AG08396 (cell line): ENCODE results near the gene SEC14L5.
"Not testable (repeated sequence)": the region's sequence is repeated elsewhere in the genome, so short reads cannot be mapped to it uniquely, and the experiment has no call there.

Experiments used
- DNase-seq: peaks from one replicate; pipeline ENCODE4 v3.0.0; 2012; ENCODE audit warnings: low spot score, mixed read lengths

SEC14L5 gene

DNA sequence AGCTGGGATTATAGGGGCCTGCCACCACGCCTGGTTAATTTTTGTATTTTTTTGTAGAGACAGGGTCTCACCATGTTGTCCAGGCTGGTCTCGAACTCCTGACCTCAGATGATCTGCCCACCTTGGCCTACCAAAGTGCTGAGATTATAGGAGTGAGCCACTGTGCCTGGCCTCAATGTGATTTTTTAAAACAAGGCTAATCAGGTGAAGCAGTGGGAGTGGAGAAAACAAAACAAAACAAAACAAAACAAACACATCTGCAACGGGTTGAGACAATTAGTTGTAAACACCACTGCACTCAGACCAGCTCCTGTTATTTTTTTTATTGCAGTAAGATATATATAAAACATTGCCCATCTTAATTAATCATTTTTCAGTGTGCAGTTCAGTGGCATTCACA, 6.5 kb upstream of the SEC14L5 start:
- not testable (repeated sequence) for DNase-seq

DNA sequence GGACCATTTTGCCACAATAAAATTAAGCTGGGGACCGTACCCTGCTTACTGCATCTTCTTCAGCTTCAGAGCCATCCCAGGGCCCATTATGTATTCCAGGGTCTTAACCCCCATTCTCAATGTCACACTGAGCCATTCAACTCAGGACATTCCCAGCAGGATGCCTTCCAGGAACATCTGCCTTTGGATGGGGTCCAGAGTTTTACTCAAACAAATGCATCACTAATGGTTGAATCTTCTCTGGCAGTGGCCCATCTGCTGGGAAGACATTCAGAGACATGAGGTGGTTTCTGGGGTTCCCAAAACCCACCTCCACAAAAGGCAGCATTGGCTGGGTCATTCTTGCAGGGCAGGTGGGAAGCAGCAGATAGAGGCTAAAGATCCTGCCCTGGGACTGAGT, 3.4 kb upstream of the SEC14L5 start:
- DNase-seq: no peak

DNA sequence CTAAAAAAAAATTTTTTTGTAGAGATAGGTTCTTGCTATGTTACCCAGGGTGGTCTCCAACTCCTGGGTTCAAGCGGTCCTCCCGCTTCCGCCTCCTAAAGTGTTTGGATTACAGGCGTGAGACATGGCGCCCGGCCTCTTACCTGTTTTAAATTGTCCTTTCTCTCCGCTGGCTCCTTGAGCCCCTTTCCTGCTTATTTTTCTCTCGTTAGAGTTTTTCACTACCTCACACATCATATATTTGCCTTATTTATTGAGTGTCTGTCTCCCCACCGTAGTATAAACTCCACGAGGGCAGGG, 760 bp upstream of the SEC14L5 start:
- DNase-seq: no peak

DNA sequence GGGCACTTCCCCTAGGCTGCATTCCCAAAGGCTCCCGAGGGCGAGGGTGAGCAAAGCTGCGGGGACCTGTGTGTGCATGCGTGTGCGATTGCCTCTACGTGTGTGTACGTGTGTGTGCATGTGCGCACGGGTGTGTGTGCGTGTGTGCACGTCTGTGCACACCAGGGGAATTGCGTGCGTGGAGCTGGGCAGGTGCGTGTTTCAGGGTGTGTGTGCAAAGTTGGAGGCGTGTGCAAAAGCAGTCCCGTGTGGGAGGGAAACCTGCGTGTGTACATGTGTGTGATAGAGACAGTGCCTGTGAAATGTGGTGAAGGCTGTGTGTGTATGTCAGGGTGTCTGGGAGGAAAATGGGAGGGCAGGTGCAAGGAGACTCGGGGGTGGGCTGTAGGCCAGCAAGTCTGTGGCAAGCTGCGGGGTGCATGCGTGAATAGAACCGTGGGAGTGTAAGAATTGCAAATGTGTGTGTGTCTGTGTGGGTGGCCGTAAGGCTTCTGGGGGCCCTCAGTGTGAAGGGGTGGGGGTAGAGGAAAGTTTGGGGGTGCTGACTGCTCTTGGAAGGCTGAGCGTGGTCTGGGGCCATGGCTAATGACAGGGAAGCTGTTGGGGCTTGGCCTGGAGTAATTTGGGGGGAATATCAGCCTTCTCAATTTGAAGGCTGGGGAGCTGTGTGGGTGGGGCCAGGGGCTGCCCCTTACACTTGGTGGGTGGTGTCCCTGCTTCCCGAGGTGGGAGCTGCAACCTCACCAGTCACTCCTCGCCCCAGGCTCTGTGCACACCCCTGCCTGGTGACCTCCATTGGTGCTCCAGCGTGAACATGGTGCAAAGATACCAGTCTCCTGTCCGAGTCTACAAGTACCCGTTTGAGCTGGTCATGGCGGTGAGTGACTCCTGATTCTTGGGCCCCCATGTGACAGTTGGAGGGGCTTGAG, 644 bp downstream of the SEC14L5 start:
- DNase-seq: no peak

DNA sequence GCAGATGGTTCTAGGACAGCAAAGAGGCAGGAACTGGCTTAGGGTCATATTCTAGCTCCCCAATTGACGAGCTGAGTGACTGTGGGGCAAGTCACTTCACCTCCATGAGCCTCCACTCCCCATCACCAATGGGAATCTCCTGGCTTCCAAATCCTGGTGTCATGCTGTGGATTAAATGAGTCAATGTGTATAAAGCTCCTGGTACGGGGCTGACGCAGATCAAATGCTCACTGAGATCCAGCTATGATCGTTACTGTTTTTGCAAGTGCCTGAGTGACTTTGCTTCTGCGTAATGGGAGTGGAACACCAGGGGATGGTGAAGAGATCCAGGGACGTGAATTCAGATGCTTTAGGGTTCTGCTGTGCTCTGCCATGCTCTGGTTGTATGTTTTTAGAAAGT, 2.4 kb downstream of the SEC14L5 start:
- DNase-seq: no peak

DNA sequence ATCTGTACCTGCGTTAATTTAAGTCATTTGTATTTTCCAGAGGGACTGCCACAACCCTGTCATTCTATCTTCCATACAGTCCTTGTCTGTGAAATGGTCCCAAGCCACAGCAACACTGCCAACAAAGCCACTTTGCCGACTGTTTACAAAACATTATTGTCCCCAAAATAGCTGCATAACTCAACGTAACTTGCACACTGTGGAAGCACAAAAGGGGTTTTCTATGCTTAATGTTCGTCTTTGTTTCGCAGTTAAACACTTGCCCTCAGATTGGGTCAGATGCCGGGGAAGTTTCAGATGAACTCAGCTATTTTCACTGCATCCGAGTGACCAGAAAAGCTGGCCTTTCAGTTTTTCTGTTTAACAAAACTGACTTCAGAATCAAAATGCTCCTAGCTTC, 4.6 kb downstream of the SEC14L5 start:
- DNase-seq: no peak

DNA sequence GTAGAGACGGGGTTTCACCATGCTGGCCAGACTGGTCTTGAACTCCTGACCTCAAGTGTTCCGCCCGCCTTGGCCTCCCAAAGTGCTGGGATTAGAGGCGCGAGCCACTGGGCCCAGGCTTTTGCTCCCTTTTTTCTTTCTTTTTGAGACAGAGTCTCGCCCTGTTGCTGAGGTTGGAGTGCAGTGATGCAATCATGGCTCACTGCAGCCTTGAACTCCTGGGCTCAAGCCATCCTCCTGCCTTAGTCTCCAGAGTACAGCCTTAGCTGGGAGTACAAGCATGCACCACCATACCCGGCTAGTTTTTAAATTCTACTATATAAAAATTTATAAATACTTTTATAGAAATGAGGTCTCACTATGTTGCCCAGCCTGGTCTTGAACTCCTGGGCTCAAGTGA, 5.4 kb downstream of the SEC14L5 start:
- not testable (repeated sequence) for DNase-seq

DNA sequence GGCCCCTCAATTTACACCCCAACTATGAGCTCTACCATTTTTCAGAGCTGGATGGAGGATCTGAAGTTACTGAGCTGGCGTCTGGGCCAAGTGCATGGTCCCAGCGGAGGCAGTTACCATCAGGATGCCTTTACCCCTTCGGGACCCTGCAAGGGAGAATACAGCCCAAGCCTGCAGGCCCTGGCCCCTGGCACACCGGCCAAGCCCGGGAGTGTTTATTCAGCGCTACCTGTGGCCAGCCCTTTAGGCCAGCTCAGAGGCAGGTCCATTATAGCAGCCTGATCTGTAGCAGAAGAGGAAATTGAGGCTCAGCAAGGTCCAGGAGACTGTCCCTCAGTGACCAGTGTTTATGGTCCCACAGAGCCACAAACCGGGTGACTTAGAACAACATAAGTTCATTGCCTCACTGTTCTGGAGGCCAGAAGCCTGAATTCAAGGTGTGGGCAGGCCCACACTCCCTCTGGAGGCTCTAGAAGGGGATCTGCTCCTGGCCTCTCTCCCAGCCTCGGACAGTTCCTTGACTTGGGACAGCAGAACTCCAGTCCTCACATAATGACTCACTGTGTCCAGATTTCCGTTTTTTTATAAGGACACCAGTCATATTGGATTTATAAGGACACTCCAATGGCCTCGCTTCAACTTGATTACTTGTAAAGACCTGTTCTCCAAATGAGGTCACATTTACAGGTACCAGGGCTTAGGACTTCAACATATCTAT, 8.8 kb downstream of the SEC14L5 start:
- DNase-seq: no peak

DNA sequence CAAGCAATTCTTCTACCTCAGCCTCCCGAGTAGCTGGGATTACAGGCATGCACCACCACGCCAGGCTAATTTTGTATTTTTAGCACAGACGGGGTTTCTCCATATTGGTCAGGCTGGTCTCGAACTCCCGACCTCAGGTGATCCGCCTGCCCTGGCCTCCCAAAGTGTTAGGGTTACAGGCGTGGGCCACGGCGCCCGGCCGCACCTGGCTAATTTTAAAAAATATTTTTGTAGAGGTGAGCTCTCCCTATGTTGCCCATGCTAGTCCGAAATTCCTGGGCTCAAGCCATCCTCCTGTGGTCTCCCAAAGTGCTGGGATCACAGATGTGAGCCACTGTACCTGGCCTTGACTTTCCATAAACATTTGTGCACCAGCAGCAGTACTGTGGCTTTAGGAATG, 10.1 kb downstream of the SEC14L5 start:
- DNase-seq: not testable (repeated sequence)

DNA sequence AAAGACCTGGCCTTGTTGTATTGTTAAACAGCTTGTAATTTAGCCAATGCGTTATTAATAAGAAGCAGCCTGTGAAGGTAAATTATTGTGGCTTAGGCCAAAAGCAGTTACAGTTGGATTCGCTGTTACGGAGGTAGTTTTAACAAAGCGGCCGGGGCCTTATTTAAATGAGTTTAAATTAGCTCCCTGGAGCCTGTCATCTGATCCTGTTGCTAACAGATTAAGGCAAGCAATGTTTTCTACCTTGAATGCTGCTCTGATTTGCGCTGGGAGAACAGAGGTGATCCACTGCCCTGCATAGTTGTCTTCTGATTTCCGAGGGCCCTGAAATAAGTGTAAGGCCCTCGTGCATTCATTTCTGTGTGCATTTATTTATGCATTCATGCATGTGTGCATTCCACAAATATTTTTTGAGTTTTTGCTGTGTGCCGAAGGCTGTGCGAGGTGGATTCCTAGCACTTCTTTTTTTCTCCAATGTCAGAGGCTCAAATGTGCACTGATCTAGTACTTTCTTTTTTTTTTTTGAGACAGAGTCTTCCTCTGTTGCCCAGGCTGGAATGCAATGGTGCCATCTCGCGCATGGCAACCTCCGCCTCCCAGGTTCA, 10.9 kb downstream of the SEC14L5 start:
- DNase-seq: no peak

DNA sequence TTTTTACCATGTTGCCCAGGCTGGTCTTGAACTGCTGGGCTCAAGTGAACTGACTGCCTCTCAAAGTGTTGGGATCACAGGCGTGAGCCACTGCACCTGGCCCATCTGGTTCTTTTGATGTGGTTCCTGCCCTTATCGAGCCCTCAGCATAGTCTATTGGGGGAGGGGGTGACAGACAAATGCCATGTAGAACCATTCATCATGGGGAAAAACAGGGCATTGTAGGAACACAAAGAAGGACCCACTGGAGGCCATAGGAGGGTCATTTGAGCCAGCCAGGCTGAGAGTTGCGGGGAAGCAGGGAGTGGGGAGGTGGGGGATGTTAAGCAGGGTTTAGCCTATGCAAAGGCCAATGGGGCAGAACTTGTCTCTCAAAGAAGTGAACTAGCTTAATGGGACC, 11.9 kb downstream of the SEC14L5 start:
- no peak for DNase-seq

DNA sequence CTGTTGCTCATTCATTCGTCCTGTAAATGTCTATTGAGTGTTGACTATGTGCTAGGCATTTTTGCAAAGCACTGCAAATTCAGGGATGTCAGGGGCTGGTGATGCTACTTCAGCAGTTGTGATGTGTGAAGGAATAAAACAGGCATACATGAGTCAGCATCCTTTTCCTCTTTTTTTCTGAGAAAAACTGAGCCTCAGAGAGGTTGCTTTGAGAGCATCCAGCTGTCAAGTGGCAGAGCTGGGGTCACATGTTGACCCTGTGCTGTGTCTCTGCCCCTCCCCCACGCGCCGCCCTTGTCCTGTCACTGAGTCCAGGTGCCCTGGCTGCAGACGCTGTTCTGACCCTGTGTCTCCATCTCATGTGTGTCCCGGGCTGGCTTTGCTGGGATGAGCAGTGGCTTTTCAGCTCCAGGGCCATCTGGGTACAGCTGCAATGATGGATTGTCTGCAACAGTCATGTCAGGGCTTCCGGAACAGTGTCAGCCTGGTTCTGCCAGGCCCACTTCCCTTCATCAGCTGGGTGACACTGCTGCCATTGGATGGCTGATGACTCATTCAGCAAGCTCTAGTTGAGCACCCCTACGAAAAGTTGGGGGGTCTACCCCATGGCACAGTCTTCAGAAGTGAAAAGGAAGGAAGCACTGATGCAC, 14.9 kb downstream of the SEC14L5 start:
- DNase-seq: no peak

DNA sequence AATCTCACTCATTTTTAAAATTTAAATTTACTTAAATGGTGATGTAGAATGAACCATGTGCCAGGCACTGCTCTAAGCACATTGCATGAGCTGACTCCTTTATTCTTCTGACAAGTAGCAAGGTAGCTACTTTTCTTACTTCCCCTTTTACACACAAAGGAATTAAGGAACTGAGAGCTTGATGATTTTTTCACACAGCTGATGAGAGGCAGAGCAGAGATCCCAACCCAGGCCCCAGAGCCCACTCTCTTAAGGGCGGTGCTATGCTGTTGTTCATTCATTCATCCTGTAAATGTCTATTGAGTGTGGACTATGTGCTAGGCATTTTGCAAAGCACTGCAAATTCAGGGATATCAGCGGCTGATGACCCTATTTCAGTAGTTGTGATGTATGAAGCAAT, 17.9 kb downstream of the SEC14L5 start:
- no peak for DNase-seq

DNA sequence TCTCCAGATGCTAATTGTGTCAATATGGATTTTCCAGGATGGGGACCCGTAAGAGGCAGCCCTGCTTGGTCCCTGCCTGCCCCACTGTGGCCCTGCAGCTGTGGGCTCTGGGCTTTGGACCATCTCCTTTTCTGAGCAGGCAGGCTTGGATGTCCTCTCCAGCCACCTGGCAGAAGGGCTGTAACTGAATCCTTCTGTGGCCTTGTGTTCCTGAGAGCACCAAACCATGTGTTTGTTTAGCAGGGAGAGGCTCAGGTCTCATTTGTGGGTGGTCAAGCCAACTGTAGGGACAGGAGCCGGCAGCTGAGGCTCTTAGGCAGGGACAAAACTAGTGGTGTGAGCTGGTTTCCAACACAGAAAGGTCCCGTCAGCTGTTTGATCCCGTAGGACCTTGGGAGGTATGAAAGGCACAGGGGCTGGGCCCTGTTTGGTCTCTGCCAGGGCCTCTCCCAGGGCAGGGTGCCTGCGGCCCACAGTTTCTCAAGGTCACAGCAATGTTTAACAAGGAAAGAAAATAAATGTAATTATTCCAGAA, 18.5 kb downstream of the SEC14L5 start:
- no peak for DNase-seq

DNA sequence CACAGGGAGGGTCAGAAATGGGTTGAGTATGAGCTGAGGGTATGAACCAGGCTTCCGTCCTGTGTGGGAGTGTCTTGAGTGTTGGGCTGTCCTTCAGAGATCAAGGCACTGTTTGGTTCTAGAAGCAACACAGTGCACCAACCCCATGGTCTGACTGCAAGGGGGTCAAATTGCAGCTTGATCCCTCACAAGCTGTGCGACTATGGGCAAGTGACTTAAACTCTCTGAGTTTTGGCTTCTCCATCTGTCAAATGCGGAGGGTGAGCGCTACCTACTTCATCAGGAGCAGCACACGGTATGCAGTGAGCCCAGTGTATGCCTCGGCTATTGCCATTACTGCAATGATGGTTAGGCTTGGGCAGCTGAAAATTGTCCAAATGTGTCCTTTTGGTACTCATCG, 21.0 kb downstream of the SEC14L5 start:
- DNase-seq: no peak

DNA sequence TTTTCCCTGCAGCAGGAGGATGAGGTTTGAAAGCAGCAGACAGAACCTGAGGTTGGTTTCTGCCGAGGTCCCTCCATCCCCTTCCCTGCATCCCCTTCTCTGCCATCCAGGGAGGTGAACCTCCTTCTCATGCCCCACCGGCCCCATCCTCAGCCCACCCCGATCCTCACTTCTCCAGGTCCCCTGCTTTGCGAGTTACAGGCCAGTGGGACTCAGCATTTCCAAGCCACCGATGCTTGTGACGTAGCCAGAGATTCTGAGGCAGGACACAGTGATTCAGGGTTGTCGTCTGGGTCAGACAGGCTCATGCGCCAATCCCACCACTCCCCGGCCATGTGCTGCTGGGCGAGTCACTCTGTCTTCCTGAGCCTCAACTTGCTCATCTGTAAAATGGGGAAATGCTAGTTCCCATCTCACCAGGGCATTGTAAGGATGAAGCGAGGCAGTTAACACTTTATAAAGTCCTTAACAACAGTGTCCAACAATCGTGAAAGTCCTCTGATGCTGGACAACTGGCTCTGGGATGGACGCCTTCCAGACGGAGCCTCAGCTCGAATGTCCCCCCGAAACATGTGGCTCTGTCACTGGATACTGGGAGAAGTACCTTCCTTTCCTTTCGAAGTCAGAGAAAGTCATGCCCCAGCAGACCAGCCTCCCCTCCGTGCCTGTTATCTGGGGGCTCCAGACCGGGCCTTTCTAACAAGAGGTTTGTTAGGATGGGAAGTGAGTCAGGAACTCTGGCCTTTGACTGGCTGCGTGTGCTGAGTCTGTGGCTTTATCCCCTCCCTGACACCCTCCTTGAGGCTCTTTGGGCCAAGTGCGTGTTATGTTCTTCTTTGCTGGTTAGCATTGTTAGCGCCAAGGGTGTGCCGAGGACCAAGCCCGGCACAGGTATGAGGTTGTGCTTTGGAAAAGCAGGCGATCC, 21.9 kb downstream of the SEC14L5 start:
- DNase-seq: no peak

DNA sequence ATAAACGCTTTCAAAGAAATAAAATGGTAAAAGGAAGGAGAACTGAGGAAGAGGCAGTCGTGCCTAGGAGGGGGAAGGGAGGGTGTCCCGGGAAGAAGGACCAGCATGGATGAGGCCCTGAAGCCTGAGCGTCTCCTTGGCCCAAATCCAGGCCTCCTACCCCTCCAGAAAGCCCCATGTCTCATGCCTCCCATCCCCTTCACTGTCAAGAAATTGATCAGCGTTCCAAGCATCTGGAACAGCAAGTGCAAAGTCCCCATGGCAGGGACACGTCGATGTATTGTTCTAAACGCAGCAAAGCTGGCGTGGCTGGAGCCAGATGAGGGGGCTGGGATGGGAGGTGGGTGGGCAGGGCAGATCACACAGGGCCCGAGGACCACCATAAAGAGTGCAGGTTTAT, 22.6 kb downstream of the SEC14L5 start:
- DNase-seq: no peak

DNA sequence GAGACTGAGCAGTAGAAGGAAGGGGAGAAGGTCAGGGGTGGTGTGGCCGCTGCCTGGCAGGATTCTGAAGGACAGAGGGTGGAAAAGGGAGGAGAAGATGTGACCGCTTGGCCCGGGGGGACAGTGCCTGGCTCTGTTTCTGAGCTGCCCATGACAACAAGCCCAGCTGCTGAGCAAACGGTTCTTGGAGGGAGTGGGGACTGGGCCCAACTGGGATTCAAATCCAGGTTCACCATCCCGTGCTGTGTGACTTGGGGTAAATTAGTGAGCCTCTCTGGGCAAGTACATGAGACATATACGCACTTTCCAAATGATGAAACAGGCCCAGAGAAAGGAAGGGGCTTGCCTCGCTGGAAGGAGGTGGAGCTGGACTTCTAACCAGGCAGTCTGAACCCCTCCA, 23.3 kb downstream of the SEC14L5 start:
- no peak for DNase-seq

DNA sequence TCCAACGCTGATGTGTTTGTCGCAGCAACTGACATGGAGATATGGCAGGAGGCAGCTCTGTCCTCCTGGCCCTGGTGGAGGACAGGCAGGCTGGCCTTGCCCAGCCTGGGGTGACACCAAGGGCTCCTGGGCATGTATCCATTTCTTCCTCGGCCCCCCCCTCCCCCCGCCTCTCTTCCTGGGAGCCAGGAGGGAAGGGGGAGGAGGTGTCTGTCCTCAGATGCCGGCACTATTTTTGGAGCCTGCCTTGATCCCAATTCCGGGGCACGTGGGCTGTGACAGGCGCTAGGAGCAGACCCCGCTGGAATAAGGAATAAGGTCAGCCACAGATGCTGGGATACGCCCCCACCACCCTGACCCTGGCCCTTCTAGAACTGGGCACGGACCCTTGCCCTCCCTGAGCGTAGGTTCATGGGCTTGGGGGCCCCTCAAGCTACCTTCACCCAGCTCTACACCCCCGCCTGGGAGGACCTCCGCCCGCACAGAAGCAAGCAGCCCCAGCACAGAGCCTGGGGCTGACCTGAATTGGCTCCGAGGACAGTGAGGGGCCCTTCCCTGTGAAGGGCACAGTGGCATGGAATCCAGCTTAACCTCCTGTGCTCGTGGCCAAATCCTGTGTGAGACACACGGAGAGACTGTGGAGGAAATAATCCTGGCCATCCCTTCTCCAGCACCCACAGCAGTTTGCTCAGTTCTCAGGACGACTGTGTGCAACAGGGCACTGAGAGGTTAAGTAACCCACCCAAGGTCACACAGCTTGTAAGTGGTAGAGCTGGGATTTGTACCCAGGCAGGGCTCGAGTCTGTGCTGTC, 24.1 kb downstream of the SEC14L5 start:
- DNase-seq: no peak

DNA sequence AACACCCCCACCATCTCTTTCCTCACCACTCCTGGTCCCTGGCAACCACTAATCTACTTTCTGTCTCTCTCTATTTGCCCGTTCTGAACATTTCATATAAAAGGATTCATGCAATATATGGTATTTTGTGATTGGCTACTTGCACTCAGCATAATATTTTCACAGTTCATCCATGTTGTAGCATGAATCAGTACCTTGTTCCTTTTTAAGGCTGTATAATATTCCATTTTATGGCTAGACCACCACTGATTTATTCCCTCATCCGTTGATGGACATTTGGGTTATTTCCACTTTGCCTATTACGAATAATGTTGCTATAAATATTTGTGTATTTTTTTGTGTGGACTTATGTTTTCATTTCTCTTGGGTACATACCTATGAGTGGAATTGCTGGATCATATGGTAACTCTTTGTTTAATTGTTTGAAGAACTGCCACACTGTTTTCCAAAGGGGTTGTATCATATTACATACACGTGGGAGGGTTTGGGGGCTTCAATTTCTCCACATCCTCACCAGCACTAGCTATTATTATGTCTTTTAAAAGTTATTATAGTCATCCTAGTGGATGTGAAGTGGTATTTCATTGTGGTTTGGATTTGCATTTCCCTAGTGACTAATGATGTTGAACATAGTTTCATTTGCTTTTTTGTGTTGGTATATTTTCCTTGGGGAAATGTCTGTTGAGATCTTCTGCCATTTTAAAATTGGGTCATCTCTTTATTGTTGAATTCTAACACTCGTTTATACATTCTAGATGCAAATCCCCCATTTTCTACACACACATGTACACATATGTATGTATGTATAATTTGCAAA, 26.3 kb downstream of the SEC14L5 start:
- no peak for DNase-seq
